ENCODE results near the gene EPHB1.
"Not testable (repeated sequence)": the region's sequence is repeated elsewhere in the genome, so short reads cannot be mapped to it uniquely, and the experiment has no call there.

The EPHB1 gene

DNA sequence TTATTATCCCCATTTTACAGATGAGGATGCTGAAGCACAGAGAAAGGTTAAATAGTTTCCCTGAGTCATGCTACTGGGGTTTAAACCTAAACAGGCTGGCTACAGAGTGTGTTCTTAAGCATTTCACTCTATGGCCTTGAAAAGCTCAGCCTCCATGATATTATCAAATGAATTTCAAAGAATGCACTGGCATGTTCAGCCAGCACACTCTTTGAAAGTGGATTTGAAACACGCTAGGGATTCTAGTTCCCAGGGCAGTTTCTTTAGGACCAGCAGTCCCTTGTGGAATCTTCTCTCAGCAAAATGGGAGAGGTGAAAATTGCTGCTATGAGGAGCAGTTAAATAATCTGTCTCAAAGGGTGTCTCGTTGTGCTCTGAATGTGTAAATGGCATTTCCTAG is 213.3 kb downstream of the EPHB1 start:
- Mint-ChIP-seq H3K4me1 (no peaks in the 10 kb centered on the region), H3K27ac (no peak overlapping the region), H3K27me3 (no peaks in the 10 kb centered on the region), H3K4me3 (no peak overlapping the region), H3K9me3 (peaks cover 0 to 7% of the 10 kb centered on the region in 2 donors)
- ATAC-seq: no peak
- DNase-seq: no peak

GRCh38 chr3:135009014-135009413 is 214.0 kb downstream of the EPHB1 start:
- Mint-ChIP-seq H3K9me3 (peaks cover 0 to 7% of the 10 kb centered on the region in 2 donors), H3K4me3 (no peak overlapping the region), H3K4me1 (no peaks in the 10 kb centered on the region), H3K27me3 (no peaks in the 10 kb centered on the region), H3K27ac (no peak overlapping the region)
- no peak for DNase-seq
- no peak for ATAC-seq

- ATAC-seq: no peak
- DNase-seq: no peak
- Mint-ChIP-seq H3K27ac (no peak overlapping the region), H3K4me1 (no peaks in the 10 kb centered on the region), H3K4me3 (no peak overlapping the region), H3K27me3 (no peaks in the 10 kb centered on the region), H3K9me3 (no peaks in the 10 kb centered on the region)
These were observed 217.0 kb downstream of the EPHB1 start for GRCh38 chr3:135012101-135012500.

- no peak for DNase-seq
- Mint-ChIP-seq H3K9me3 (no peaks in the 10 kb centered on the region), H3K4me1 (peaks cover 5% of the 10 kb centered on the region), H3K4me3 (no peak overlapping the region), H3K27ac (no peak overlapping the region), H3K27me3 (no peaks in the 10 kb centered on the region)
- no peak for ATAC-seq
These were observed 218.1 kb downstream of the EPHB1 start for GRCh38 chr3:135013206-135013605.

DNA sequence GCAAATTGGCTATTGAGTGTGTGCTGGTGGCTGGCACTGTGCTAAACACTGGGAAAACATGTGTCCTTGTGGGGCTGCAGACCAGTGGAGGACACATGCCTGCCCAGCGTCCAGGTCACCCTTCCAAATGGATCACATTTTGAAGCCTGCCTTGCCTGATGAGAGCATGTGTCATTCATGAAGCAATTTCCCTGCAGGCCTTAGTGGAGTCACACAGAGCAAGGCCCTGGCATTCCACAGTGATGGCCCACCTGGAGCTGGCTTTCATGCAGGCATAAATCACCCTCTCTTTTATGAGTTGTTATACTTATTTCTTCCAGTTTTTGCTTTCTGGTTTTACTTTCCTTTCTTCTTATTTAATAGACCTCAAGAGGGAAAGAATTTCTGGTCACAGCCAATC is 219.5 kb downstream of the EPHB1 start:
- no peak for ATAC-seq
- H3K27ac Mint-ChIP-seq: no peak overlapping the region

GRCh38 chr3:135017003-135017893 is 222.2 kb downstream of the EPHB1 start:
- H3K9me3 Mint-ChIP-seq: no peaks in the 10 kb centered on the region
- no peak for DNase-seq
- no peak overlapping the region for H3K27ac Mint-ChIP-seq
- H3K4me1 Mint-ChIP-seq: peaks cover 13% of the 10 kb centered on the region
- H3K4me3 Mint-ChIP-seq: no peak overlapping the region
- H3K27me3 Mint-ChIP-seq: no peaks in the 10 kb centered on the region
- peak; percentile 18 for ATAC-seq

More for the DNA sequence above, 219.5 kb downstream of the EPHB1 start:
- Mint-ChIP-seq H3K27me3 (no peaks in the 10 kb centered on the region), H3K9me3 (no peaks in the 10 kb centered on the region), H3K4me1 (peaks cover 13% of the 10 kb centered on the region), H3K4me3 (no peak overlapping the region)
- DNase-seq: no peak

DNA sequence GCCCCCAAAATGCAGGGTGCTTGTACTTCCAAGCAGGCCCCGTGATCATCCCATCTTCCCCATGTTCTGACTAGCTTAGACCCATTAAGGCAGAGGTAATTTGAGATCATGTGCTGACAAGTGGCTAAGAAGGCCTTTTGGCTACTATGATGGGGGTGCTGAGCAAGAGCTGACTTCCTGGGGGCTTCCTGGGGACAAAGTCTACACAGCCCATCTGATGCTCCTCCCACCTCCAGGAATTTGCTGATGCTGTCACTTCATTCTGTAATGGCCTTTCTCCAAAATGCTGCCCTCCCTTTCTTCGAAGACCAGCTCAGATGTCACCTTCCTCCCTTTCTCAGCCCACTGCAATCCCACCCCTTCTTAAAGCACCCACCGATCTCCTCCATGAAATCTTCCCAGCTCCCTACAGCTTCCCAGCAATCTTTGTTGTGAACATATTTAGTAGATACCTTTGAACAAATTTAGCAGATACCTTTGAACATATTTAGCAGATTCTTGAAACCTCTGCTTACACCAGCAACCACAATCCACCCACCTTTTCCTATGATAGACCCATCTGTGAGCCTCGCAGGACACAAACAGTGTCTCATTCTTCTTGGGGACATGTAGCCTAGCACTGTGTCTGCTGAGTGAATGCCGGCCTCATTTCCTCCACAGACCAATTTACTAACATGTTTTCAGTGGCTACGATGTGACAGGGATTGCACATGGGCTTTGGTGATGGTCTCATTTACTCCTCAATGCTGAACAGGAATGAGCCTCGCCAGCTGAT is 223.3 kb downstream of the EPHB1 start:
- no peaks in the 10 kb centered on the region for H3K9me3 Mint-ChIP-seq
- H3K27ac Mint-ChIP-seq: no peak overlapping the region
- H3K4me1 Mint-ChIP-seq: peaks cover 13% of the 10 kb centered on the region
- no peak for DNase-seq
- no peaks in the 10 kb centered on the region for H3K27me3 Mint-ChIP-seq
- no peak overlapping the region for H3K4me3 Mint-ChIP-seq
- ATAC-seq: no peak

- H3K4me3 Mint-ChIP-seq: no peak overlapping the region
- no peak for DNase-seq
- peaks cover 13% of the 10 kb centered on the region for H3K4me1 Mint-ChIP-seq
- H3K27ac Mint-ChIP-seq: no peak overlapping the region
- H3K9me3 Mint-ChIP-seq: no peaks in the 10 kb centered on the region
- no peaks in the 10 kb centered on the region for H3K27me3 Mint-ChIP-seq
- no peak for ATAC-seq
These were observed 225.1 kb downstream of the EPHB1 start for GRCh38 chr3:135020181-135020580.

DNA sequence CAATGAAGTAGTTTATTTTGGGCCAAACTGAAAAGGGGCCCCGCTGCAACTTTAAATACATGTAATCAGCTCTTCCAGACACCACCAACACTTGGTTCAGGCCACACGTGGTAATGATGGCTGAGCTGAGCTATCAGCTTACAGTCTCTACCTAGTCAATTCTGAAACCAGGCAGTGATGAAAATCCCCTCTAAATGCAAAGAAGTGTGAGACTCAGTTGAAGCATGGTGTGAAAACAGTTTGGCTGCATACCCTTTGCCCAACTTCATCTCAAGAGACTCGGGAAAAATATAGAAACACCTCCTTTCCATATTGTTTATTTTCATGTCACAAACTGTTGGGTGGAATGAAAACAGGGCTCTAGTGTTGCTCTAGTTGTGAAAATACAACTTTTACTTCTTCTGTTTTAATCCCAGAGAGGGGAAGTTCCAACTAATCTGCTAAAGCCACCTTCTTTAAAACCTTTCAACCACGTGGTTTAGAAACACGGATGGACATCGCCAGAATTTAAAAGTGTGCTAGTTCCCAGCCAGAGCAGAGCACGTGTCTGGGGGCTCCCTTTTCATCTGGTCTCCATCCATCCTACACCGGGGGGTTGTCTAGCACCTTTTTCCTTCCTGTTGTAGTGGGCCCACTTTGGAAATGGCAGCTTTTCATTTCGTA is 229.1 kb downstream of the EPHB1 start:
- no peaks in the 10 kb centered on the region for H3K9me3 Mint-ChIP-seq
- no peak overlapping the region for H3K4me3 Mint-ChIP-seq
- no peak for DNase-seq
- no peaks in the 10 kb centered on the region for H3K4me1 Mint-ChIP-seq
- H3K27ac Mint-ChIP-seq: no peak overlapping the region
- H3K27me3 Mint-ChIP-seq: no peaks in the 10 kb centered on the region
- ATAC-seq: no peak

- Mint-ChIP-seq H3K4me3 (peak overlapping the region in 1 of 2 donors; percentile 11), H3K27me3 (peaks cover 45% of the 10 kb centered on the region)
- H3K4me1 Mint-ChIP-seq: not testable (repeated sequence)
These were observed 235.9 kb downstream of the EPHB1 start for GRCh38 chr3:135030768-135031615.

GRCh38 chr3:135033737-135034136 is 238.7 kb downstream of the EPHB1 start:
- Mint-ChIP-seq H3K9me3 (no peaks in the 10 kb centered on the region), H3K4me3 (no peak overlapping the region), H3K27me3 (peaks cover 49% of the 10 kb centered on the region), H3K27ac (no peak overlapping the region), H3K4me1 (no peaks in the 10 kb centered on the region)
- no peak for DNase-seq
- ATAC-seq: no peak

More at GRCh38 chr3:135030768-135031615, 235.9 kb downstream of the EPHB1 start:
- DNase-seq, ATAC-seq, H3K9me3 Mint-ChIP-seq, H3K27ac Mint-ChIP-seq: not testable (repeated sequence)

DNA sequence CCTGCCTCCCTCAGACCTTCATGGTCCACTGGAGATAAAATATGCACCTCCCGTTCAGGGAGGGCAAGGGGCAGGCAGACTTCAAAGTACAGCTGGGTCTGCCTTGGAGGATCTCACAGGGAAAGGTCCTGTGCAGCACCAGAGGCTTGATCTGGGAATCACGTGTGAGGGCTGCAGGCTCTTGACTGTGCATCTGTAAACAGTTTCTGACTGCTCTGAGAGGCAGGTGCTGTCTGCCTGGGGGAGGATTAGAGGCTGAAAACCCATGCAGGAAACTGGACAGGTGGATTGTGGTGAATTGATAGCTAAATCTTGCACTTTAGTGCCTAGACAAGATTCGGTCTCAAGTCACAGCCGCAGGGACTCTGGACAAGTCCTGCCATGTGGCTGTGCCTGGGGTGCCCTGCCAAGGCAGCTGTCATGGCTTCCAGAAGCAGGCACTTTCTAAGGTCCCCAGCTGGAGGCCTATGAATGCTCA is 239.3 kb downstream of the EPHB1 start:
- ATAC-seq: no peak
- H3K27ac Mint-ChIP-seq: no peak overlapping the region
- DNase-seq: no peak
- no peak overlapping the region for H3K4me3 Mint-ChIP-seq
- H3K27me3 Mint-ChIP-seq: peaks cover 49% of the 10 kb centered on the region
- H3K9me3 Mint-ChIP-seq: no peaks in the 10 kb centered on the region
- H3K4me1 Mint-ChIP-seq: no peaks in the 10 kb centered on the region

GRCh38 chr3:135034891-135035440 is 239.9 kb downstream of the EPHB1 start:
- H3K9me3 Mint-ChIP-seq: no peaks in the 10 kb centered on the region
- H3K27me3 Mint-ChIP-seq: peaks cover 49% of the 10 kb centered on the region

DNA sequence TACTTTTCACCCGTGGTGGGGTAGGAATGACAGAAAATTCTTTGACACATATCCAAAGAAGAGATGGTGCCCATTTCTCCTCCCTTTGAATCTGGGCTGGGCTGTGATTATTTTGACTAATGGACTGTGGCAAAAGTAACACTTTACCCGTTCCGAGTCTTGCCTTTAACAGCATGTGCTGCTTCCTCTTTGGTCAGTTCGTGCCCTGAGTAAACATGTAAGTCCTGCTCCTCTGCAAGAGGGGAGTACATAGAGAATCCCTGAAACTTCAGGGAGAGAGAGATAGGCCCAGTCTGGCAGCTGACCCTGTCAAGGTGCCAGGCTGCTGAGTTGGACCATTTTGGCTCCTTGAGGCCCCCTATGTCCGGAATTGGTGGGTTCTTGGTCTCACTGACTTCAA is 243.1 kb downstream of the EPHB1 start:
- no peaks in the 10 kb centered on the region for H3K4me1 Mint-ChIP-seq
- H3K4me3 Mint-ChIP-seq: no peak overlapping the region
- no peaks in the 10 kb centered on the region for H3K9me3 Mint-ChIP-seq
- H3K27ac Mint-ChIP-seq: no peak overlapping the region
- DNase-seq: no peak
- no peak for ATAC-seq
- H3K27me3 Mint-ChIP-seq: peaks cover 23% of the 10 kb centered on the region

More at GRCh38 chr3:135034891-135035440, 239.9 kb downstream of the EPHB1 start:
- no peak for DNase-seq
- no peak for ATAC-seq
- no peak overlapping the region for H3K27ac Mint-ChIP-seq
- no peak overlapping the region for H3K4me3 Mint-ChIP-seq
- no peaks in the 10 kb centered on the region for H3K4me1 Mint-ChIP-seq

Measured in stimulated activated naive CD8-positive, alpha-beta T cell treated with anti-CD3 and anti-CD28 coated beads, Interleukin-15, amount 100 ng/mL, for 72 hours (primary cell).